Stimulated activated CD4-positive, alpha-beta T cell treated with anti-CD3 and anti-CD28 coated beads, Interleukin-12 subunit alpha, Interleukin-12 subunit beta, amount 100 ng/mL, for 48 hours (primary cell): ENCODE data around the gene PRDX5.

Source experiments
- DNase-seq, 3 donors: peaks; one replicate each; pipeline ENCODE4 v3.0.0-alpha.2; 2020; ENCODE audit warnings: low read depth in 2 of 3, low spot score in 1 of 3

PRDX5 gene

DNA sequence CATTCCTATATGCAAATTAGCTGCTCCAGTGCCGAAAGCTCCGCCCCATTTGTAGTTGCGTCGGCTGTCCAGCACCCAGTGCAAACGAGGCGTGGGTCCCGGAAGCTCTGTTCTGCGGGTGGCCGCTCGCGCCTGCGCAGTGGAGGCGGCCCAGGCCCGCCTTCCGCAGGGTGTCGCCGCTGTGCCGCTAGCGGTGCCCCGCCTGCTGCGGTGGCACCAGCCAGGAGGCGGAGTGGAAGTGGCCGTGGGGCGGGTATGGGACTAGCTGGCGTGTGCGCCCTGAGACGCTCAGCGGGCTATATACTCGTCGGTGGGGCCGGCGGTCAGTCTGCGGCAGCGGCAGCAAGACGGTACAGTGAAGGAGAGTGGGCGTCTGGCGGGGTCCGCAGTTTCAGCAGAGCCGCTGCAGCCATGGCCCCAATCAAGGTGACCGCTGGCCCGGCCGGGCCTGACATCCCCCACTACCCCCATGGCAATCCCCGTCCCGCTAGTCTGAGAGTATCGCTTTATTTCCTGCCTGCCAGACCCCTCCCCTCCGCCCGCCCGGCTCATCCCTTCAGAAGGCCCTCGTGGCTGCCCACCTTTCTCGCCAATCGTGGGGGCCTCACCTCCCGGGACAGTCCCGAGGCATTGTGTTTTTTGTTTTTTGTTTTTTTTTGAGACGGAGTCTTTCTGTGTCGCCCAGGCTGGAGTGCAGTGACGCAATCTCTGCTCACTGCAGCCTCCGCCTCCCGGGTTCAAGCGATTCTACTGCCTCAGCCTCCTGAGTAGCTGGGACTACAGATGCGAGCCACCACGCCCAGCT, at the start of gene PRDX5:
PRDX5 (plus strand) TSS at position 161 of the 805 bp plus-strand sequence; CDS start at position 256, 95 bp downstream.
- peak; percentile 89 to 94 (median 92) for DNase-seq

- peak in 2 of 3 donors; percentile 32 to 41 for DNase-seq
These were observed 48.9 kb upstream of the PRDX5 start for GRCh38 chr11:64268893-64269539.

DNA sequence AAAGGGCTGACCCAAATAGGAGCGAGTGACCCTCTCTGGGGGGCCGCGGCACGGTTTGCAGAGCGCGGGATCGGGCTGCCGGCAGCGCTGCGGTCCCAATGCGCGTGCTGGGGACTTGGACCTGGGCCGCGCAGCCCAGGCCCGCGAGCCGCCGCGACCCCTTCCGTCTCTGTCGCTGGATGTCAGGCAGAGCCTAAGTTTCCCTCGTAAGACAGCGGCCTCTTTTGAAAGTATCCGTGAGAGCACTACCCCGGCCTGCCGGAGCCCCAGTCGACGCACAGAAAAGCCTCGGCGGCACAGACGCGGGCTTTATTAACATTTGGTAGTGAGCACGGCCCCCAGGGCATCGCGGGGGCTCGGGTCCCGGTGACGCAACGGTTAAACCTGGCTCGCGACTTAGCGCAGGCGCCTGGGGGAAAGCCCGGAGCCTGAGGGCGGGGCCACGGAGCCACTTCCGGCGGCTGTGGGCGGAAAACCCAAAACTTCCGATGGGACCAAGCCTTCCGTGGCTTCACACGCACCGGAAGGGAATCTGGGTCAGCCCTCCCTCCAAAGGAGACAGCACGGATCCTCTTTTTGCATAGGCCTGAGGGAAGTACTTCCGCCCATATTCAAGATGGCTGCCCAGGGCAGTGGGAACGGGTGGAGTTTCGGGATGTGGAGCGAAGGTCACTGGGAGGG, 48.2 kb upstream of the PRDX5 start:
- DNase-seq = peak; percentile 96 to 97 (median 97)

DNA sequence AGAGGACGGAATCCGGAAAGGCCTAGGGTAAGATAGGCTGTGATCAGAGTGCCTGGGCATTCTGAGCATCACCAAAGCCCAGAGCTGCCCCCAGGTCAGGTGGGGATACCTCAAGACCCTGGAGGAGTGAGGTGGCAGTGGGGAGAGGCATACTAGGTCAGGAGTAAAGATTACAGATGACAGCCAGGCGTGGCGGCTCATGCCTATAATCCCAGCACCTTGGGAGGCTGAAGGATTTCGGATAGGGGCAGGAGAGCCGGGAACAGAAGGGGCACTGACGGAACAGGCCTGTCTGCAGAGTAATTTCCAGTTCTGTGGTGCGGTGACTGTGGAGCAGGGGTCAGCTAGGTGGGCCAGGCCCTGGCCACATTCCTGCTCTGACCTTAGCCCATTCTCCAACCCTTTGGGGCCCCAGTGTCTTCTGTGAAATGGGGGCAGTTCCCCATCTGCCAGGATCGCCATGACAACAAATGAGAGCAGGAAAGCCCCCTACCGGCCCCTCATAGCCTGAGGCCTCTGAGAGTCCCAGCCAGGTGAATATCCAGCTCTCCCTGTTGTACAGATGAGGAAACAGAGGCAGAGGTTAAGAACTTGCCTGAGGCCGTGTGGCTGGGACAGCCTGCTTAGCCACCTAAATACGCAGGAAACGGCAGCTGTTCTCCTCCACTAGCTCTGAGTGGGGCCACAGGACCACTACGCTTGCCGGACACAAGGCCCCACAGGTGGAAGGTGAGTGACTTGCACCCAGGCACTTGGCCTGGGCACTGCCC, 42.7 kb upstream of the PRDX5 start:
- DNase-seq = no peak

DNA sequence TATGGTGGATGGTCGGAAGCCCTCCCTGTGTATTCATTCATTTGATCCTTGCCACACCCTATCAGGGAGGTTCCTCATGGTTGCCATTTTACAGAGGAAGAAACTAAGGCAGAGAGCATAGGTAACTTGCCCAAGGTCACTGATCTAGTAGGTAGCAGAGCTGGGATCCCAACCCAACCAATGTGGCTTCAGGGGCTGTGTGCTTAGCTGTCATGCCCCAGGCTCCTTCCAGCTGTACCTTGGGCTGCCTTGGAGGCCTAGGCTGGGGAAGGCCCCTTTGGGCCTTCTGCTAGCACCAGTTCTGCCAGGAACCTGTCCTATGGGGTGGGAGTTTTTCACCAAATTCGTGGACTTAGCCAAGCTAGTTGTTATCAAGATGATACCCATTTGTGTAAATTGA, 42.1 kb upstream of the PRDX5 start:
- no peak for DNase-seq

- DNase-seq = no peak
These were observed 41.1 kb upstream of the PRDX5 start for GRCh38 chr11:64276653-64277431.

DNA sequence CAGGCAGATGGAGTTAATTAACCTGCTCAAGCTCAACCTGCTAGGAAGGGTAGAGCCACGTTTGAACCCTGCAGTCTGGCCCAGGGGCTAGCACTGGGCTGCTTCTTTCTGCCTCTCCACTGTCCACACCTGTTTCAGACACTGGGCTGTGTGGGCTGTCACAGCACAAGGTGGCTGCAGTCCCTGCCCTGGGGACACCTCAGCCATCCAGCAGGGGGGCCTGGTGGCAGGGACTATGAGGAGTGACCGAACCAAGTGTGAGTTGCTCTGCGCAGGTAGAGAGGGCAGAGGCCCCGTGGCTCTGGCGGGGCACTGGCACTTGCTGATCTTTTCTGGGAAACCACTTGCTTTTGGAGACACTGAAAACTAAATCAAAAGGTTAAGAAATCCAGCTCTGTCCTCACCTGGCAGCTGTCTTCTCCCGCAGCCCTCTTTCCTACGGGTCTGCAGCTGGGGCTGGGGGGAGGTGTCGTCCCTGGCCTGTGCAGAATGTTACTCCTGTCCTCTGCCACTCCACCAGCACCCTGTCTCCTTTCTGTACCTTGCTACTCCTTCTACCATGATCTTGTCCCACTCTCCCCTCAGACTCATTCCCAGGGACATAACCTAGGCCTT, 39.2 kb upstream of the PRDX5 start:
- no peak for DNase-seq

DNA sequence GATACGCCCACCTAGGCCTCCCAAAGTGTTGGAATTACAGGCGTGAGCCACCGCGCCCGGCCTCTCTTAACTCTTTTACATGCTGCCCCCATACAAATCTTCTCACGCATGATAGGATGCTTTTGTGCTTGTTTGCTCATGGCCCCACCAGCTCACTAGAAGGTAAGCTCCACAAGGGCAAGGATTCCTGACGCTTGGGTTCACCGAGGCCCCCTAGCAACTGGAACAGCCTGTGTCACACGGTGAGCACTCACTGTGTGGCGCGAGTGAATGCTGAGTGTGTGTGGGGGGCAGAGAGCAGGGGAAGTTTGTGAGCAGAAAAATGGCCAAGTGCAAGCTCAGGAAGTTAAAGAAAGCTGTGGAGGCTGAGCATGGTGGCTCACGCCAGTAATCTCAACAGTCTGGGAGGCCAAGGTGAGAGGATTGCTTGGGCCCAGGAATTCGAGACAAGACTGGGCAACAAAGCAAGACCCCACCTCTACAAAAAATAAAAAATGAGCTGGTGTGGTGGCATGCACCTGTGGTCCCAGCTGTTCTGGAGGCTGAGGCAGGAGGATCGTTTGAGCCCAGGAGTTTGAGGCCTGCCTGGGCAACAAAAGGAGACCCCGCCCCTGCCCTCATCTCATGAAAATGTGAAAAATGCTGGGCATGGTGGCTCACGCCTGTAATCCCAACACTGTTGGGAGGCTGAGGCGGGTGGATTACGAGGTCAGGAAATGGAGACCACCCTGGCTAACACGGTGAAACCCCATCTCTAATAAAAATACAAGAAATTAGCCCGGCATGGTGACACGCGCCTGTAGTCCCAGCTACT, 35.8 kb upstream of the PRDX5 start:
- no peak for DNase-seq

GRCh38 chr11:64283092-64283491, 34.8 kb upstream of the PRDX5 start:
- no peak for DNase-seq

DNA sequence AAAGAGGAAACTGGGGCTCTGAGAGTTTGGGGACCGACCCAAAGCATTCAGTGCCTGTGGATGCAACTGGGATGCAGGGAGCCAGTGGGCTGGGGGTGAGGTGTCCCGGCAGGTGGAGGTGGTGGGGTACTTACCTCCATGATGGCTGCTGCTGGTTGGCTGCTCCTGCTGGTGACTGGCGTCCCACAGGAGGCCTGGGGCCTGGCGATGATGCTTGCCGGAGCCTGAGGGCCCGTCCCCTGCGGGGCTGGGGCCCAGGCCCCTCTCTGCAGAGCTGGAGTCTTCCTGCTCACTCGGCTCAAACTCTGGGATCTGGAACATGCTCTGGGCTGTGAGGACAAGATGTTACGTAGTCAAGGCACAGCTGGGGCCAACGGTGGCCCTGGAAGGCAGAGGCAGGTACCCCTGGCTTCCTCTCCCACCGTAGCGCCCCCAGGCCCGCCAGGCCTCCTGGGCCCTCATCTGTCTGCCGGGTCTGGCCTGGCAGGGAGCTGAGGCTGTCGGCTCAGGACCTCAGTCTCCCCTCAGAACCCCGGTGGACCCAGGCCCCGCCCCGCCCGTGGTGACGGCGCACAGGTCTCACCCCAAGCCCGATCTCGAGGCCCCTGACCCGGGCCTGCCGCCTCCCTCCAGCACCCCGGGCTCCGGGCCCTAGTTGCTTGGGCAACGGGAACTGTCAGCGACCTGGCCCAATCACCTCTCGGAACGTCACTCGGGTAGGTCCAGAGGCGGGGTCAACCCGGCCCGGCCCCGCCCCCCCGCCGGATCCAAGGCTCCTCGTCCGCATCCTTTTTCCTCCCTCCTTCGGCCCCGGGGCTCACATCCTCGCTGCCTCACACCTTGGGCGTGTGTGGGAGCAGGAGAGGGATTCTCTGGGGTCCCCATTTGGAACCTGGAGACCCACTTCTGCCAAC, 33.6 kb upstream of the PRDX5 start, which contains the start of gene BAD:
BAD (minus strand) TSS at position 618 of the 914 bp plus-strand sequence; CDS start at position 321, 297 bp downstream.
- peak; percentile 89 to 92 (median 91) for DNase-seq

DNA sequence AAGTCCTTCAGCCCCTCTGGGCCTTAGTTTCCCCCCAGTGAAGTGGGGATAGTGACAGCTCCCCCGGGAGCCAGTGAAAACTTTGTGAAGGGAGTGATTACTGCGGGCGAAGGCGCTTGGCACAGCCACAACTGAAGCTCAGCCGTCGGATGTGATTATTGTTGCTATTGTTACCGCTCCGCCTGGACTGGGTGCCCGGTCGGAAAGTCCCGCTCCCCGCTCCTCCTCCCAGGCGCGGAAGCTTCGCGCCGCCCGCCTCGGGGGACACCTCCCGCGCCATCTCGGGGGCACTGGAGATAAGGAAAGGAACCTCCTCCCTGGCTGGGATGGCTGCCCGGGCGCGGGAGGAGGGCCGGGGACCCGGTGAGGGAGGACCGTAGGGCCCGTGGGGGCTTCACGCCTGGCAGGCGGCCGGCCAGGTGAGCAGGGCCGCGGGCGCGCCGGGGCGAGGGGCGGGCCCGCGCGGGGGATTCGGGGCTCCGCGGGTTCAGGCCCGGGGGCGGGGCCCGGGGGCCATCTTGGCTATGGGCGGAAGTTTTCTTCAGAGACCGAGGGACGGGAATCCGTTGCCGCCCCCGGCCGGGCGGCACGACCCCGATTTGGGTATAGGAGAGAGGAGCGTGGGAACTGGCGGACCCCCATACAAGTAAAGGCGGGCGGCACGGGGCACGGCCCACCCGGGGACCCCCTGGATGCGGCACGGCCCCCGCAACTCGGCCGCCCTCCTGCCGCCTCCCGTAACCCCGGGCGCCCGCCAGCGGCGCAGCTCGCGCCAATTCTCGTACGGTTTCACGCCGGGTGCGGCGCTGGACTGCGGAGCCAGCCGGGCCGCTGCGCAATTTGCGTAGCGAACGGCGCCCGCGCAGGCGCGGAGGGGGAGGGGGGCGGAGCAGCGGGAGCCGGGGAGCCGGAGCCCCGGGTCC, 32.7 kb upstream of the PRDX5 start, which contains the start of gene GPR137:
GPR137 (plus strand) TSS at position 887 of the 923 bp plus-strand sequence. CDS start 677 bp downstream, outside the sequence.
- DNase-seq = peak; percentile 73 to 95 (median 87)

DNA sequence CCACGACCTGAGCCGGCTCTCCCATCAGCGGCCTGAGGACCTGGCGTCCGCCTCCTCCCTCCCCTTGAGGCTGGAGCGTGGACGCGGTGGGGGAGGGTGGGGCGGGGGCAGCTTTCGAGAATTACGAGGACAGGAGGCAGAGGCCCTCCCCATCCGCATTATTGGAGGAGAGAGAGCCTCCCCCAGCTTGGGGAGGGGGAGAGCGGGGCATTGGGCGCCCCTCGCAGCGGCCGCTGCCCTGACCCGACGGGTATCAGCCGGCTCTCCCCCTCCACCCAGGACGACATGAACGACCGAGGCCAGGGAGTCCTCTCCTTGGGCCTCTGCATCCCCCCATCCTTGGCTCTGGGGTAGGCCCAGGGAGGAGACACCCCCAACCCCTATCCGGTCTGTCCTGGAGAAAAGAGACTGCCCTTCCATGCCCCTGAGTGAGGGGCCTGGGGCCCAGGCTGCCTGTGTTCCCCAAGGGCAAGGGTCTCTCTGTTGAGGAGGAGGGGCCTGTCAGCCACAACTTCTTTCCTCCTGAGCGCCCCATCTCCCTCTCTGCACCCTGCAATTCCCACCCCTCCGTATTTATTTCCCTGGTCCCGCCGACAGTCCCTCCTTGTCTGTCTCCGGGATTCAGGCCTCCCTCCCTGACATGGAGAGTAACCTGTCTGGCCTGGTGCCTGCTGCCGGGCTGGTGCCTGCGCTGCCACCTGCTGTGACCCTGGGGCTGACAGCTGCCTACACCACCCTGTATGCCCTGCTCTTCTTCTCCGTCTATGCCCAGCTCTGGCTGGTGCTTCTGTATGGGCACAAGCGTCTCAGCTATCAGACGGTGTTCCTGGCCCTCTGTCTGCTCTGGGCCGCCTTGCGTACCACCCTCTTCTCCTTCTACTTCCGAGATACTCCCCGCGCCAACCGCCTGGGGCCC, 31.8 kb upstream of the PRDX5 start:
- DNase-seq = no peak

DNA sequence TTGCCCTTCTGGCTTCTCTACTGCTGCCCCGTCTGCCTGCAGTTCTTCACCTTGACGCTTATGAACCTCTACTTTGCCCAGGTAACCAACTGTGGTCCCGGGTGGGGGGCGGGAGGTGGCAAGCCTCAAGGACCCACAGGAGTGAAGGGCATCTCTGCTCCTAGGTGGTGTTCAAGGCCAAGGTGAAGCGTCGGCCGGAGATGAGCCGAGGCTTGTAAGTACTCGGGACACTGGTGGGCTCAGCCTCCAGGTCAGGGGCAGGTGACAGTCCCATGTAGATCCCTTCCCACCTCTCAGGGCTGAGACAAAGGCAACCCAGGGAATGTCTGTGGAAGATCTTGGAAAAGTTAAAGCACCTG, 31.1 kb upstream of the PRDX5 start:
- no peak for DNase-seq

GRCh38 chr11:64287676-64288352, 30.1 kb upstream of the PRDX5 start:
- no peak for DNase-seq

GRCh38 chr11:64288353-64288750, 29.6 kb upstream of the PRDX5 start:
- no peak for DNase-seq
